Adrenal gland (tissue), 5 donors: ENCODE data around the gene AHNAK2.

Source experiments
- POLR2A ChIP-seq, 2 donors: fragments of 450-650 bp; IDR thresholded peaks; one replicate each; pipeline ENCODE4 v1.6.1; 2017; ENCODE audit warnings: antibody characterized with exemption in 2 of 2, mild to moderate bottlenecking in 2 of 2, moderate library complexity in 1 of 2
- TF ChIP-seq, protein P1 (sequence below), 6 experiments: fragments of 450-650 bp in 4 of 6; fragments of 200-600 bp in 2 of 6; sonication (generic) in 1 of 6; IDR thresholded peaks; 1 replicate in 5 of 6; 2 replicates in 1 of 6; pipeline versions ENCODE4 v1.5.1 to v1.8.0; 2016 to 2021; ENCODE audit warnings: antibody characterized with exemption in 6 of 6, mild to moderate bottlenecking in 2 of 6, moderate library complexity in 1 of 6
- donor health status: DM: no; HTN: no; CAD: no.

- TF ChIP-seq POLR2A (IDR thresholded peaks at IDR 0.05), result no peak
- TF ChIP-seq, protein P1, sequence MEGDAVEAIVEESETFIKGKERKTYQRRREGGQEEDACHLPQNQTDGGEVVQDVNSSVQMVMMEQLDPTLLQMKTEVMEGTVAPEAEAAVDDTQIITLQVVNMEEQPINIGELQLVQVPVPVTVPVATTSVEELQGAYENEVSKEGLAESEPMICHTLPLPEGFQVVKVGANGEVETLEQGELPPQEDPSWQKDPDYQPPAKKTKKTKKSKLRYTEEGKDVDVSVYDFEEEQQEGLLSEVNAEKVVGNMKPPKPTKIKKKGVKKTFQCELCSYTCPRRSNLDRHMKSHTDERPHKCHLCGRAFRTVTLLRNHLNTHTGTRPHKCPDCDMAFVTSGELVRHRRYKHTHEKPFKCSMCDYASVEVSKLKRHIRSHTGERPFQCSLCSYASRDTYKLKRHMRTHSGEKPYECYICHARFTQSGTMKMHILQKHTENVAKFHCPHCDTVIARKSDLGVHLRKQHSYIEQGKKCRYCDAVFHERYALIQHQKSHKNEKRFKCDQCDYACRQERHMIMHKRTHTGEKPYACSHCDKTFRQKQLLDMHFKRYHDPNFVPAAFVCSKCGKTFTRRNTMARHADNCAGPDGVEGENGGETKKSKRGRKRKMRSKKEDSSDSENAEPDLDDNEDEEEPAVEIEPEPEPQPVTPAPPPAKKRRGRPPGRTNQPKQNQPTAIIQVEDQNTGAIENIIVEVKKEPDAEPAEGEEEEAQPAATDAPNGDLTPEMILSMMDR (IDR thresholded peaks at IDR 0.05), result no peak
Observed at GRCh38 chr14:104982548-104983230, 4.5 kb upstream of the AHNAK2 start.
